GM21717 (cell line): Measurements from ENCODE around the gene DERA.
"Not testable (repeated sequence)": the region's sequence is repeated elsewhere in the genome, so short reads cannot be mapped to it uniquely, and the experiment has no call there.

ENCODE experiments used
- ATAC-seq: cut with Tn5 transposase; IDR thresholded peaks from one replicate; pipeline ENCODE4 v1.9.1; 2021; ENCODE audit warnings: mild to moderate bottlenecking, moderate library complexity; ENCODE audit not compliant: unreplicated experiment

DERA gene

GRCh38 chr12:16057351-16057751, 146.2 kb downstream of the DERA start:
- not testable (repeated sequence) for ATAC-seq

- ATAC-seq, result no peak
Observed at GRCh38 chr12:16062611-16063010, 151.5 kb downstream of the DERA start.

GRCh38 chr12:16063726-16064125, 152.6 kb downstream of the DERA start:
- ATAC-seq, result no peak

- no peak for ATAC-seq
Observed at GRCh38 chr12:16070113-16070512, 159.0 kb downstream of the DERA start.

- no peak for ATAC-seq
Observed at GRCh38 chr12:16072678-16073077, 161.5 kb downstream of the DERA start.

- no peak for ATAC-seq
Observed at GRCh38 chr12:16074894-16075293, 163.8 kb downstream of the DERA start.

GRCh38 chr12:16075887-16076286, 164.8 kb downstream of the DERA start:
- no peak for ATAC-seq

- ATAC-seq, result no peak
Observed at GRCh38 chr12:16076557-16076956, 165.4 kb downstream of the DERA start.

GRCh38 chr12:16076970-16077522, 165.9 kb downstream of the DERA start:
- ATAC-seq, result no peak

GRCh38 chr12:16086462-16086861, 175.3 kb downstream of the DERA start:
- ATAC-seq, result no peak

- ATAC-seq, result no peak
Observed at GRCh38 chr12:16086942-16087341, 175.8 kb downstream of the DERA start.
